NCI-H774 (cell line): Measurements from ENCODE around the gene GBGT1.

Experiments
- DNase-seq: peaks from one replicate; lab custom pipeline; 2025; lab: John Stamatoyannopoulos, UW

The GBGT1 gene

GRCh38 chr9:133125941-133126696 lies 37.6 kb downstream of the GBGT1 start:
- no peak for DNase-seq

GRCh38 chr9:133124907-133125275 lies 38.8 kb downstream of the GBGT1 start:
- DNase-seq: no peak

GRCh38 chr9:133124123-133124906 lies 39.4 kb downstream of the GBGT1 start:
- no peak for DNase-seq

- no peak for DNase-seq
These were observed 40.6 kb downstream of the GBGT1 start for GRCh38 chr9:133122935-133123611.

GRCh38 chr9:133122605-133122934 lies 41.1 kb downstream of the GBGT1 start:
- no peak for DNase-seq

- no peak for DNase-seq
These were observed 41.7 kb downstream of the GBGT1 start for GRCh38 chr9:133121915-133122550.

GRCh38 chr9:133121198-133121914 lies 42.4 kb downstream of the GBGT1 start, which contains the start of gene RALGDS:
Gene RALGDS, minus strand, starts transcription at chr9:133121240. Its CDS starts 86 bp downstream, at chr9:133121154.
- DNase-seq: peak; percentile 91

GRCh38 chr9:133120501-133121197 lies 43.1 kb downstream of the GBGT1 start:
- no peak for DNase-seq

GRCh38 chr9:133119846-133120500 lies 43.7 kb downstream of the GBGT1 start:
- DNase-seq: no peak

- no peak for DNase-seq
These were observed 44.4 kb downstream of the GBGT1 start for GRCh38 chr9:133119103-133119845.

- no peak for DNase-seq
These were observed 45.1 kb downstream of the GBGT1 start for GRCh38 chr9:133118568-133118967.

- no peak for DNase-seq
These were observed 45.6 kb downstream of the GBGT1 start for GRCh38 chr9:133118179-133118520.

- peak; percentile 8 for DNase-seq
These were observed 46.2 kb downstream of the GBGT1 start for GRCh38 chr9:133117271-133118178.

- DNase-seq: no peak
These were observed 47.1 kb downstream of the GBGT1 start for GRCh38 chr9:133116346-133117231.

GRCh38 chr9:133115604-133116345 lies 47.9 kb downstream of the GBGT1 start:
- no peak for DNase-seq

- no peak for DNase-seq
These were observed 48.7 kb downstream of the GBGT1 start for GRCh38 chr9:133114886-133115603.
